T1000 (cell line): Measurements from ENCODE around the gene SON.
"Not testable (repeated sequence)": the region's sequence is repeated elsewhere in the genome, so short reads cannot be mapped to it uniquely, and the experiment has no call there.

Source experiments
- DNase-seq: peaks from one replicate; lab custom pipeline; 2025; ENCODE audit warnings: mixed read lengths; lab: John Stamatoyannopoulos, UW

SON gene, protein sequence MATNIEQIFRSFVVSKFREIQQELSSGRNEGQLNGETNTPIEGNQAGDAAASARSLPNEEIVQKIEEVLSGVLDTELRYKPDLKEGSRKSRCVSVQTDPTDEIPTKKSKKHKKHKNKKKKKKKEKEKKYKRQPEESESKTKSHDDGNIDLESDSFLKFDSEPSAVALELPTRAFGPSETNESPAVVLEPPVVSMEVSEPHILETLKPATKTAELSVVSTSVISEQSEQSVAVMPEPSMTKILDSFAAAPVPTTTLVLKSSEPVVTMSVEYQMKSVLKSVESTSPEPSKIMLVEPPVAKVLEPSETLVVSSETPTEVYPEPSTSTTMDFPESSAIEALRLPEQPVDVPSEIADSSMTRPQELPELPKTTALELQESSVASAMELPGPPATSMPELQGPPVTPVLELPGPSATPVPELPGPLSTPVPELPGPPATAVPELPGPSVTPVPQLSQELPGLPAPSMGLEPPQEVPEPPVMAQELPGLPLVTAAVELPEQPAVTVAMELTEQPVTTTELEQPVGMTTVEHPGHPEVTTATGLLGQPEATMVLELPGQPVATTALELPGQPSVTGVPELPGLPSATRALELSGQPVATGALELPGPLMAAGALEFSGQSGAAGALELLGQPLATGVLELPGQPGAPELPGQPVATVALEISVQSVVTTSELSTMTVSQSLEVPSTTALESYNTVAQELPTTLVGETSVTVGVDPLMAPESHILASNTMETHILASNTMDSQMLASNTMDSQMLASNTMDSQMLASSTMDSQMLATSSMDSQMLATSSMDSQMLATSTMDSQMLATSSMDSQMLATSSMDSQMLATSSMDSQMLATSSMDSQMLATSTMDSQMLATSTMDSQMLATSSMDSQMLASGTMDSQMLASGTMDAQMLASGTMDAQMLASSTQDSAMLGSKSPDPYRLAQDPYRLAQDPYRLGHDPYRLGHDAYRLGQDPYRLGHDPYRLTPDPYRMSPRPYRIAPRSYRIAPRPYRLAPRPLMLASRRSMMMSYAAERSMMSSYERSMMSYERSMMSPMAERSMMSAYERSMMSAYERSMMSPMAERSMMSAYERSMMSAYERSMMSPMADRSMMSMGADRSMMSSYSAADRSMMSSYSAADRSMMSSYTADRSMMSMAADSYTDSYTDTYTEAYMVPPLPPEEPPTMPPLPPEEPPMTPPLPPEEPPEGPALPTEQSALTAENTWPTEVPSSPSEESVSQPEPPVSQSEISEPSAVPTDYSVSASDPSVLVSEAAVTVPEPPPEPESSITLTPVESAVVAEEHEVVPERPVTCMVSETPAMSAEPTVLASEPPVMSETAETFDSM (N-terminal part only)

DNA sequence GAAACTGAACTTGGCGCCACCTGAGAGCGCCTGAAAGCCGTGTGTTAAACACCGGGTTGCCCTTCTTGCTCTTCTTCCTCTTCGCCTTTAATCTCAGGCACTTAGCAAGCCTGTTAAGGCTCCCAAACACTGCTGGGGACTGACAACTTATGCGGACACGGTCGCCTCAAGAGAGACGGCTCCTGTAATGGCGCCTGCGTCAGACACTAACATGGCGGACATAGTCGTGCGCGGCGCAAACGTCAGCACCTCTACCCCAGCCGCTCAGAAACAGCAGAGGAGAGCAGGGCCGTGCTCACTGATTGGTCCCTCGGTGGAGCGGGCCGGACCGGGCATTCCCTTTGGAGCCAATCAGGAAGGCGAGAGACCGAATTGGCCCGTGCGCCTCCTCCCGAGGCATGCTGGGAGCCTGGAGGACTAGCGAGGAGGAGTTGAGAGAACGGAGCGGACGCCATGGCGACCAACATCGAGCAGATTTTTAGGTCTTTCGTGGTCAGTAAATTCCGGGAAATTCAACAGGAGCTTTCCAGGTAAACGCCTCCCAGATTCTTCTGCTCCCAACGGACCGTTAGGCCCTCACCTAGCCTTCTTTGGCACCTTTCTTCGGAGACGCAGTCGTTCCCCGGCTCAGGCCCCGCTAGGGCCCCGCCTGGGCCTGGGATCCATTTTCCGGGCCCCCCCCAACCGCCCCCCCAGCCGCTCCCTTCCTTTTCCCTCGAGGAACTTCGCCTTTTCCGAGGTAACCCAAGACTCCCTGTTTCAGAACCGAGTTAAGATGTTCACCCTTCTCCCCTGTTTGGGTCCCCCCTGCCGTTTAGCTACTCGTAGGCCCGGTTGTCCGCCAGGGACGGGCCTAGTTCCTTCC lies at the start of gene SON:
Gene SON (plus strand): TSS at position 399 of the 865 bp plus-strand sequence. CDS start 55 bp downstream, at position 454.
- peak; percentile 98 for DNase-seq

DNA sequence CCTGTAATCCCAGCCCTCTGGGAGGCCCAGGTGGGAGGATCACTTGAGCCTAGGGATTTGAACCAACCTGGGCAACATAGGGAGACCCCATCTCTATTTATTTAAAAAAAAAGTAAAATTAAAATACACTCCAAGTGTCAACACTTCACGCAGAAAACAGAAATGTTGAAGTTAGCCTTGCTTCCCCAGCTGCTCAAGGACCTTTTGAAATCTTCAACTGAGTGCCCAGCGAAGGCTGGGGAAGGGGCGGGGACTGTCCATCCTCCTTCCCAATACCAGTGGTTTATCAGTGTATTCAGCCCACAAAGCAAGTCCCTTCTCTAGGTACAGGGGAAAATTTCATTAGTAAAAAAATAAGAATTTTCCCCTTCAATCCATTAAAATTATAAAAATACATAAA lies 49.1 kb upstream of the SON start:
- DNase-seq, result no peak

DNA sequence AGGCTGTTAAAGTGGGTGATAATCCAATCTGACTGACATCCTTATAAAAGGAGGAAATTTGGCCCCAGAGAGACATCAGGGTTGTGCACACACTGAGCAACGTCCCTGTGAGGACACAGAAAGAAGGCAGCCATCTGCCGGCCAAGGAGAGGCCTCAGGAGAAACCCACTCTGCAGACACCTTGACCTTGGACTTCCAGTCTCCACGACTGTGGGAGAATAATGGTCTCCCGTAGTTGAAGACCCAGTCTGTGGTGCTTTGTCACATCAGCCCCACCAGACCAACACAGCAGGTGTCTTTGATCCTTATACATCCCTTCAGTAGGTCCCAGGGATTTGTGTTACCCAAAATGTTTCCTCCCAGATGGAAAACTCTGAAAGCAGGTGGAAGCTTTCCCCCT lies 47.1 kb upstream of the SON start:
- DNase-seq, result no peak

DNA sequence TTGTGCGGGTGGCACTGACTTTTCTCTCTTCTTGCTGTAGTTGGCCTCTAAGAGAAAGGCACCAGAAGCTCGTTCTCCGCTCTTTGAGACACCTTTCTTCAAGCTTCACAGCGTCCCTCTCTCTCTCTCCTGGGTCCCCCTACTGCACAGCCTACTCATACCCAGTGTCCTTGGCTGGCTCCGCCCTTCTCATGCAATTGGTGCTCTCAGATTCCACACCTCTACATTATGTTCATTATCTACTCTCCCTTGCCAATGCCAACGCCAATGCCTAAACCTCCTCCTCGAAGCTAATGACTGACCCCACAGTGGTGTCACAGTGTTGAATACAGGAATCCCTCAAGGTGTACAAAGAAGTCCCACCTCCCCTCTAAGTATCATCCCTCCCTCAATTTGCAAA lies 46.5 kb upstream of the SON start:
- no peak for DNase-seq

DNA sequence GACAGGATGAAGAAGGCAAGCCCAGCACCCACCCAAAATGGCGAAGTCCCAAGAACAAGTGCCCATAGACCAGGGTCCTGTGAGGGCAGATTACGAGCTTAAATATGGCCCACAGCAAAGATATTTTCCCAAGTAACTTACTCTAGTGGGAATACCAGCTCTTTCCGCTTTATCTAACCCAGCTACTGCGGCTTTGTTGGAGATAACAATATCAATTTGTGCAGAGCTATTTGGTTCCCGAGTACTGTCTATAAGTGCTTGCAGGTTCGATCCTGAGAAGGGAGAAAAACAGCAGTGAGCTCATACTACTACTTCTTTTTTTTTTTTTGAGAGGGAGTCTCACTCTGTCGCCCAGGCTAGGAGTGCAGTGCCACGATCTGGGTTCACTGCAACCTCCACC lies 37.0 kb upstream of the SON start:
- no peak for DNase-seq

DNA sequence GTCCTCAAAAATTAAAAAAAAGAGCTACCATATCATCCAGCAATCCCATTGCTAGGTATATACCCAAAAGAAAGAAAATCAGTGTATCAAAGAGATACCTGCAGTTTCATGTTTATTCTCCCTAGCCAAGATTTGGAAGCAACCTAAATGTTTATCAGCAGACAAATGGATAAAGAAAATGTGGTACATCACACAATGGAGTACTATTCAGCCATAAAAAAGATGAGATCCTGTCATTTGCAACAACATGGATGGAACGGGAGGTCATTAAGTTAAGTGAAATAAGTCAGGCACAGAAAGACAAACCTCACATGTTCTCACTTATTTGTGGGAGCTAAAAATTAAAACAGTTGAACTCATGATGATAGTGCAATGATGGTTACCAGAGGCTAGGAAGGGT lies 35.8 kb upstream of the SON start:
- not testable (repeated sequence) for DNase-seq

DNA sequence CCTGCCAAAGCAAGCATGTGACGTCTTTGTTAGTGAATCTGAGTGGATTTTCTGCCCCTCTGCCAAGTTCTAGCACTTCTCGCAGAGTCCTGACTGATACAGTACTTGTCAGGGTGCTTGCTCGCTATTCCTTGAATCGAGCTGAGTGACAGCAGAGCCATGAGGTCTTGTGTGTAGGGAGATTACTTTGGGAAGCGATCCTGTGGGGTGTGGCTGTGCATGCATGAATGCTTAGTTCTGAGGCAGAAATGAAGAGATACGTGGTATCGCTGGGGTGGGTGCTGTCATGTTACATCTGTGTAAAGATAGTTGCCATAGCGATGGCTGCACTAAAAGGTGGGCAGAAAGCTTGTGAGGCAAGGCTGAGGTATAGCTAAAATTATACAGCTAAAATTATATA lies 32.0 kb upstream of the SON start:
- DNase-seq, result no peak

DNA sequence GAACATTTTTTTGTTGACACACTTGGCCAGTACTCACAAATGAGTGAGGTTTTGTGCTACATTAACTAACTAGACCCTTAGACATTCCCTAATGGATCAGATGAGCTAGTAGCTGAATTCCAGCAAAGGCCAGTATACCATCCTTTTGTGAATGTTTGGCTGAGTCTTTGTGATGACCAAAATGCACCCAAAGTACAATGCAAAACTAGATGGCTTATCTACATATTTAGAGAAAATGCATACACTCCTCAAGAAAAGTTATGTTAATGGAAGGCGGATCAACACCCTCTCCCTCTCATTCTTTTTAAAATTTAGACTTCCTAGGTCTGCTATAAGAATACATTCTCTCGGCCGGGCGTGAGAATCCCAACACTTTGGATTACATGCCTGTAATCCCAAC lies 31.2 kb upstream of the SON start:
- no peak for DNase-seq

DNA sequence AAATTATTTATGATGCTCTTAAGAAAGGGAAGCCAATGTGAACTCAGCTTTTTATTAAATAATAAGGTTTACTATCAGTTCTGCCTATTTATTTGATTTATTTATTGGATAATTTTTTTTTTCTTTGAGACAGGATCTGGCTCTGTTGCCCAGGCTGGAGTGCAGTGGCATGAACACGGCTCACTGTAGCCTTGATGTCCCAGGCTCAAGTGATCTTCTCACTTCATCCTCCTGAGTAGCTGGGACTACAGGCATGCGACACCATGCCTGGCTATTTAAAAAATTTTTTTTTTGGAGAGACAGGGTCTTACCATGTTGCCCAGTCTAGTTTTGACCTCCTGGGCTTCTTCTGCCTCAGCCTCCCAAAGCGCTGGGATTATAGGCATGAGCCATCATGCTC lies 30.4 kb upstream of the SON start:
- DNase-seq, result no peak

DNA sequence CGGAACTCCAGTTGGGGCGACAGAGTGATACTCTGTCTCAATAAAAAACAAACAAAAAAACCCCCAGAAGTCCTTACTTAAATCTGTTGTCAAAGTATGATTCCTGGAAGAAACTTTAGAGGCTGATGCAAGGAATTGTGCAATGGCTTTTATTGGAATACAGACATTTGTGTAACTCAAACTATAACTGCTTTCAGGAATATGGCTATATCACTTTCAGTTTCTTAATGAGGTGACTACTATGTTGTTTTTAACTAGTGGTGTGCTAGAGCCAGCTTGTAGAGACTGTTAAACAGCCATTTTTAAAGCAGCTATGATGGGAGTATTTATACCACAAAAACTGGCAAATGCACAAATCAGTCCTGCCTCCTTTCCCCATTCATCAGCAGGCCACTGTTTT lies 28.6 kb upstream of the SON start:
- DNase-seq, result no peak

DNA sequence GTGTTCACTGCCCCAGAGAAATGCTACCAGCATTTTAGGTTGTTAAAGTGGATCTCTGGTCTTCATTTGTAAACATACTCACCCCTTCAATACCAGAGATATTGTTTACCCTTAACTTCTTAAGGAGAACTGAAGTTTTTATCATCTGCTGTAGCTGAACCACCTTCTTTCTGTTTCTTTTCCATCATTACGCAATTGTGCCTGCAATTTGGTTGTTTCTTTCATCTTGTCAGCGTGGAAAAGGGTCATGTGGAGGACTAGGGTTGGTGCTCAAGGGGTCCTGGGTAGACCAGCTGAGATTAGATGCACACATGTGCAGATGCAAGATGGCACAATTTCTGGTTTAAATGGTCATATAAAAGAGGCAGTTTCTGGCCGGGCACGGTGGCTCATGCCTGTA lies 23.9 kb upstream of the SON start:
- no peak for DNase-seq

DNA sequence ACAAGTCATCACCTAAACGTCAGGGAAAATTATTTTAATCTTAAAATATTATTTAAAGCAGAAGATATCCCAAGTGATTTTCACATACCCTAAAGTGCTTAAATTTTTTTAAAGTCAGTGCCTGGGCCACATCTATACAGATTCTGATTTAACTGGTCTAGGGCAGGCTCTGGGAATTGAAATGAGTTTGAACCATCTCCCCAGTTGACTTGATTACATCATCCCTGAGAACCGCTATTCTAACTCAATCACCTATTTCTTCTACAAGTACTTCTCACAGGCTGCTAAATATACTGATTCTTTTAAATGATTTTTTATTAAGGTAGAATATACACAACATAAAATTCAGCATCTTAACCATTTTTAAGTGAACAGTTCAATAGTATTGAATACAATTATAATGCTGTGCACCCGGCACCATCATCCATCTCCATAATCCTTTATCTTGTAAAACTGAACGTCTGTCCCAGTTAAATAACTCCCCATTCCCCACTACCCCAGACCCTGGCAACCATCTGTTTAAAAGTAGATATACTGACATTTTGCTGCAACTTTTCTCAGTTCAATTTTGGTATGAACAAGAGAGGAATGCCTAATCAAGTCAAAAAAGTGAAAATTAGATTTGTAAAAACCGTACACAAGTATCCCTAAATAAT lies 20.4 kb upstream of the SON start:
- DNase-seq, result no peak

DNA sequence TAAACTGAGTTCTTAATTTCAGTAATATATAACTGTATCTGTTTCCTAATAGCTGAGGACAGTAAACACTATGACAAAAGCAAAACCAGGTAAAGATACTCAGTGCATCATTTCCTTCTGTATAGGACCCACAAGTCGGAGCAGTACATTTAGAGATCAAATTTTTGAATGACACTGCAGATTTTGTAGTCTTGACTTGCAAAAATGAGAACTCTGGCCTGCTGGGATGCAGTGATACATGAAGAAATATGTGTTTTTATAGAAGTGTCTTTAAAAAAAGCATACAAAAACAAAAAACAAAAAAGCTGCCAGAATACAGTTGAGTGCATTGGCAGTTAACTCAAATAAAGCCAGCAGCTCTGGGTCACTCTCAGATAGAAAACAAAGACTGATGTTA lies 19.9 kb upstream of the SON start:
- no peak for DNase-seq

DNA sequence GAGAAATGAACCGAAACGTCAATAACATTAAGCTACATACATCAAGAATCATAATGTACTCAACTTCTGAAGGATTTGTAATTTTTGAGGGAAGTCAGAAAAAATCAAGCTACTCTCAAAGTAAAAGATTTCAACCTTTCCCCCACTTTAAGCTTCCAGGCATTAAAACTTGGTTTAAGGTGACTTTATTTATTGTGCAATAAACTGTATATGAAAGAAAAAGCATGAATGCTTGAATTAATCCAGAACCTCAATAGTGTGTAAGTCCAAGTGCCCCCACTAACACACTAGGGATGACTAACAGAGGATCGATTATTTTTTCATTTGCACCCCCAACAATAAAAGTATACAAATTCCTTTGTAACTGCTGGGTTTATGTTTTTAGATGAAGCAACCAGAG lies 11.8 kb upstream of the SON start:
- DNase-seq, result no peak

DNA sequence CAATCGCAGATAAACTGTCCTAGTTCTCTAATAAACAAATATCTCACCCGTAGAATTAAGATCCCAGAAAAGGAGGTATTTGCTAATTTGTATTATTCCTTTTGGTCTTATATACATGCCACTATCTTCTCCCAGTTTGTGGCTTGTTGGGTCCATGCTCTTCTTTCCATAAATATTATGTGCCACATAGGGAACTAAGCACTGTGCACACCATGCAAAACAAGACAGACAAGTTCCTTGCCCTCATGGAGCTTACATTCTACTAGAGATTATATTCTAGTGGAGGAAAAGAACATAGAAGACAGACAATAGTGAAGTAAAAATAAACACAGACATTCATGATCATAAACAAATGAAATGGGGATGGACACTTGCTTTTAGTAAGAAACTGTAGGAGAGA lies 5.6 kb upstream of the SON start:
- DNase-seq, result no peak

DNA sequence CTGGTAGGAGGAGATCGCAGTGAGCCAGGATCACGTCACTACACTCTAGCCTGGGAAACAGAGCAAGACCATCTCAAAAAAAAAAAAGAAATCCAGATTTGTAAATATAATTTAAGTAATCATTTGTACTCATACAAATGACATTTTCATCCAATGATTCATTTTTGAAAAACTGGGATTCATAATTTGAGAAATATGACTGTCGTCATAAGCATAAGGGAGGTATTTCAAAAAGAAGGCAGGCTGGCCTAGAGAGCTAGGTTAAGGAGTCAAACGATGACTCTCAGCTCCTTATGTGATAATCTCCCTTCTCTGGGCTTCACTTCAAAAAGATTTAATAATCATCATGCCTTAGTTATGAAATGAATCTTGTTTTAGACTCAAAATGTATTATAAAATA lies 3.2 kb upstream of the SON start:
- no peak for DNase-seq

DNA sequence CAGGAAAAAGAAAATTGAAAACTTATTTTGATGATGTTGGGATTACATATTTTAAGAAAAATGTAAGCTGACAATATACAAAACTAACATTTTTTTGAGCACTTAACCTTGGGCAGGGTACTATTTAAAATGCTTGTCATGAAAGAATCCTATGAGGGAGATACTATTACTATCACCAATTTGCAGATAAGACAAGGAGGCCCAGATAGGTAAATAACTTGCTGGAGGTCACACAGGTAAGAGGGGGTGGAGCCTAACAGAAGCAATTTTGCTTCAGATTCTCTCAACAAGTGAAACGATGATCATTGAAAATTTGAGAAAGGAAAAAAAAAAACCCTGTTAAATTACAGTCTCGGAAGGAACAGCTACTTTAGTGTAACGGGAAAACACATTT lies 2.1 kb upstream of the SON start:
- DNase-seq, result no peak

DNA sequence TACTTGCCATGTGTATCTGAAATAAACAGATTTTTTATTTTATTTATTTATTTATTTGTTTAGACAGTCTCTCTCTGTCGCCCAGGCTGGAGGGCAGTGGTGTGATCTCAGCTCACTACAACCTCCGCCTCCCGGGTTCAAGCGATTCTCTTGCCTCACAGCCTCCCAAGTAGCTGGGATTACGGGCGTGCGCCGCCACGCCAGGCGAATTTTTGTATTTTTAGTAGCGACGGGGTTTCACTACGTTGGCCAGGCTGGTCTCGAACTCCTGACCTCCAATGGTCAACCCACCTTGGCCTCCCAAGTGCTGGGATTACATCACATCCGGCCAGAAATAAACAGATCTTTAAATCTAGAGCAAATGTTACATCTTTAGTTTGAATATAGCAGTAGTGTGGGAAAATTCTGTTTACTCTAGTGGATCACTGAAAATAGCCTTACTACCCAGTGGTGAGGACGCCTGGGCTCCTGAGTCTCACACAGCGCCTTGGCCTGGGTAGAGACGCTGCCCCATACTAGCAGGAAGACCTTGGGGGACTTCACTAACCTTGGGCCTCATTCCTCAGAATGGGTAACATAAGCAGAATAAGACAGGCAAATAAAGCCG lies 1.6 kb upstream of the SON start:
- peak; percentile 7 for DNase-seq

DNA sequence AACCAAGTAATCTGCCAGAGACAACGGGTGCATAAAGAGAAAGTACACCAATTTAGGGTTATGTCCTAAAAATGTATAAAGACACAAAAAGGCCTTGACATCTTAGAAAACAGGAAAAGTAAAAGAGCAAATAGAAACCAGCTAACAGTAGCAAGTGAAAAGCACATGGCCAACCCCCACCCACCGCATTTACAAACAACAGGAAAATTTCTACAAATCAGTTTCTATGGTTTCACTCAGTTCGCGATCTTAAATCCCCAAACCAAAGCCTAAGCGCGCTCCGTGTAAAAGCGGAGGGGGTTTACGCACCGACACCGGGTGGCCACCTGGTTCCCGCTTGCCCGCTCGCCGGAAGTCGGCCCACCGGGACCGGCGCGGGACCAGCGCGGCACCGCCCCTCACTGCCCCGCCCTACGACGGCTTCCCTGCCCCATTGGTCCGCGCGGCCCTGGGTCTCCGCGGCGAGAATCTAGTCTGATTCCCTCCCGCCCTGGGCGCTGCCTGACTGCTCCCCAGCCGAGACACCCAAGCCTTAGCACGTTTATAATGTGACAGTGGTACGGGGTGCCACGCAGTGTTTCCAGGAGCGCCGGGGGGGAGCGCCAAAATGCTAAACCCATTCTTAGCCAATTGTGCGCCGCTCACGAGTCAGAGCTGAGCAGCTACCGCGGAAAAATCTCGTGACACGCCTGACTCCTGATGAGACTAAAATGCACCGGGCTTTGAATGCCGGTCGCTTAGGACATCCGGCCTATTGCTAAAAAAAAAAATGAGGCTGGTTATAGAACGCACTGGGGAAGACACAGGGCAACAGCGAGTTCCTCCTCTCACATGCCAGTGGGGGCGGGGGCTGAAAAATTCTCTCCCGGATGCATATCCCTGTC lies 840 bp upstream of the SON start, which contains the start of gene GART:
Gene GART (minus strand): TSS at position 362 of the 884 bp plus-strand sequence. CDS start 2,802 bp downstream, outside the sequence.
- DNase-seq, result peak; percentile 69
